HG02610 (cell line): ENCODE data around the gene CFAP61.

Source experiments
- ATAC-seq: cut with Tn5 transposase; IDR thresholded peaks from one replicate; pipeline ENCODE4 v1.9.1; 2021; ENCODE audit warnings: mild to moderate bottlenecking, moderate library complexity; ENCODE audit not compliant: unreplicated experiment

Gene CFAP61

DNA sequence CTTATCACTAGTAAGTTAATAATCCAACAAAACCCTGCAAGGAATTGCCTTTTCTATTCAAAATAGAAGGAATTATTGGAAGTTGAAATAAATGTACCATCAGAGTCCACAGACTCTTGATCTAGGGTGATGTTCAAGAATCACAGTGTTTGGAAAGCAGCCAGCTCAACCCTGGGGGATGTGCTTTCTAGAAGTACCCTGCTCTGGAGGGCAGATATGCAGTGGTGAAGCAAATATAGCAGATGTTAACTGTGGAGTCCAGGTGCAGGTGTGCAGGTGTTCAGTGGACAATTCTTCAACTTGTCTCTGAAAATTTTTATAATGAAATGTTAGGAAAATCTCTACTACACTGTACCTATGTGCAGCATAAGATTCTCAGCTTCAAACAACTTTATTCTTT lies 306.5 kb downstream of the CFAP61 start:
- no peak for ATAC-seq

DNA sequence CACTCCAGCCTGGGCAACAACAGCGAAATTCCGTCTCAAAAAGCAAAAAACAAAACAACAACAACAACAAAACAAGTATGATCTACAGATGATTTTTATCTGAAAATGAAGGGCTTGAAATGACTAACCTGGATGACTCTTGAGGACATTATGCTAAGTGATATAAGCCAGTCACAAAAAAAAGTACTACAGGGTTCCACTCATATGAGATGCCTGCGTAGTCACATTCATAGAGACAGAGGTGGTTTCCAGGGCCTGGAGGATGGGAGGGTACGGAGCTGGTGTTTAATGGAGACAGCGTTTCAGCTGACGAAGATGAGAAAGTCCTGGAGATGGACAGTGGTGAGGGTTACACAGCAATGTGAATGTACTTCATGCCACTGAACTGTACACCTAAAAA lies 307.3 kb downstream of the CFAP61 start:
- ATAC-seq: no peak

DNA sequence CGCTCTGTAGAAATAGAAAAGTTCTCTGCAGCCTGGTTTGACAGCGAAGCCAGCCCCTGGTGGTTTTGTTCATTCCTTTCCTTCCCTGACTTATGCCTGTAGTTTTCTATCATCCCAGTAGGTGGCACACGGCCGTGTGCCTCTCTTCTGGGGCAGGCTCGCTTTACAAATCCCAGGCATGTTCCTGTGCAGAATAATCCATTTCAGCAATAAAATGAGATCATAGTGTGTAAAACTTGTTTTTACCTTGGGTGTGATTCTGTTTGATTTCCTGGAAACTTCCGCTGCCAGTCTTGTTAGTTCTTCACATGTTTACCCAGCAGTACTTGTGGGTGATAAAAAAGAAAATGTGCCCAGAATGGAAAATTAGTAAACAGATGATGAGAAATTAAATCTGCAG lies 308.1 kb downstream of the CFAP61 start:
- no peak for ATAC-seq

DNA sequence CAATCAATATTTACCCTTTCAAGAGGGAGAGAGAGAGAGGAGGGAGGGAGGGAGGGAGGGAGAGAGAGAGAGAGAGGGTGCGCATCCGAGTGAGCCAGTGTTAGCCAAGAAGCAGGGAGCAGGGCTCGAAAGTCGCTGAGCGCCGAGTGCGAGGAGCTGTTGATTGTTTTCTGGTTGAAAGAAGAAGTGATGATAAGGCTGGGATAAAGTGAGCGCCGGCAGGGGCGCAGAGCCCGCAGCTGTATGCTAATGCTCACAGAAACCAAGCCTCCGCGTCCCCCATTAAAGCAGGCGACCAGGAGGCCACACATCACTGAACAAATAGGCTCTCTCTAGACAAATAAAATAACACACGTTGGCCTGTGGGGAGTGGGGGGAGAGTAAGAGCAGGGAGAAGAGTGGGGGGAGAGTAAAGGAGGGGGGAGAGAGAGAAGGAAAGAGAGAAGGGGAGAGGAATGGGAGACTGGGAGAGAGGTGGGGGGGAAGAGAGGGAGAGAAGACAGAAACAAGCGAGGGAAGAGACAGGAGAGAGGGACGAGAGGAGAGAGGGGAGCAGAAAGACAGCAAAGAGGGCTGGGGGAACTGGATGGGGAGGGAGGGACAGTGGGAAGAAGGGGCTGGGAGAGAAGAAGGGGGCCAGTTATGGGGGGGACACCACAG lies 310.6 kb downstream of the CFAP61 start:
- no peak for ATAC-seq

DNA sequence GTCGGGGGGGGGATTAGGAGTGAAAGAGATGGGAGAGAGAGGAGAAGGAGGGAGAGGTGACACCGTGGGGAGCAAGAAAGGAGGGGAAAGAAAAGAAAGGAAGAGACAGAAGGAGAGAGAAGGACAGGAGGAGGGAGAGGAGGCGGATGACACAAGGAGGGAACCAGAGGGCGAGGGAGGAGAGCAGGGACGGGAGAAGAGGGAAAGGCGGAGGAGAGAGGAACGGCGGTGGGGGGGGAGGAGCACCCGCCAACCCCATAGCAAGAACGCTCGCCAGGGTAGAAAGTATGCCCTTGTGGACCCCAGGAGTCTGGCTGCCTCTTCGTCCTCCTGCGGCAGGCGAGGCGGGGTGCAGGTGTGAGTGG lies 311.1 kb downstream of the CFAP61 start:
- no peak for ATAC-seq

DNA sequence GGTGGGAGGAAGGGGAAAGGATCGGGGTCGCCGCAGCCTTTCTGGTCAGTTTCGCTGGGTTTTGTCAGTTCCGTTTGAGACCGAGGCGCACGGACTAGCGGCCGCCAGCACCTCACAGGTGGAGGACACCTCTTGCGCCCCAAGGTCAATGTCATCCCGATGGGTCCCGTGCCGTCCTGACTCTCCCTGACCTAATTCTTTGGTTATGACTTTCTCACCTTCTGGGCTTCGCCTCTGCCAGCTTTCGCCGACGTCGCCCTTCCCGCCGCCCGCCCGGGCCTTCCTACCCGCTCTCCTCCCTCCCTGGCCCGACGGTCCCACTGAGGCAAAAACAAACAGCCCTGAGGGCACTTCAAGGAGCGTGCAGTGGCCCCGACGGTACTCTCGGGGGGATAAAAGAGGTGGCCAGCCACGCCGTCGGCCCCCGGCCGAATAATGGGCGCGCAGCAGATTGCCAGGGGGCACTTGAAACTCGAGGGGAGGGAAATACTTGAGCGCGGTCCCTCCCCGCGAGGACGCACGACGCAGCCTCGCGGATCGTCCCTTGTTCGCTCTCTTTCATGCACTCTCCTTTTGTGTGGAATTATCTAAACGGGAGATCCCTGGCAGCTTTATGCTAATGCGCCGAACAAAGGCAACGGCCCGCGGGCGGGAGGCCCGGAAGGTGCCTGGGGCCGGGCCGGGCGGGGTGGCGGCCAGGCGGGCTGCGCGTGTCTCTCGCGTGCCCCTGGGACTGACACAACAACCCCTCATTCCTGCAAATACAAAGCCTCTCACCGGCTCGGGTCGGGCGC lies 311.7 kb downstream of the CFAP61 start:
- no peak for ATAC-seq

DNA sequence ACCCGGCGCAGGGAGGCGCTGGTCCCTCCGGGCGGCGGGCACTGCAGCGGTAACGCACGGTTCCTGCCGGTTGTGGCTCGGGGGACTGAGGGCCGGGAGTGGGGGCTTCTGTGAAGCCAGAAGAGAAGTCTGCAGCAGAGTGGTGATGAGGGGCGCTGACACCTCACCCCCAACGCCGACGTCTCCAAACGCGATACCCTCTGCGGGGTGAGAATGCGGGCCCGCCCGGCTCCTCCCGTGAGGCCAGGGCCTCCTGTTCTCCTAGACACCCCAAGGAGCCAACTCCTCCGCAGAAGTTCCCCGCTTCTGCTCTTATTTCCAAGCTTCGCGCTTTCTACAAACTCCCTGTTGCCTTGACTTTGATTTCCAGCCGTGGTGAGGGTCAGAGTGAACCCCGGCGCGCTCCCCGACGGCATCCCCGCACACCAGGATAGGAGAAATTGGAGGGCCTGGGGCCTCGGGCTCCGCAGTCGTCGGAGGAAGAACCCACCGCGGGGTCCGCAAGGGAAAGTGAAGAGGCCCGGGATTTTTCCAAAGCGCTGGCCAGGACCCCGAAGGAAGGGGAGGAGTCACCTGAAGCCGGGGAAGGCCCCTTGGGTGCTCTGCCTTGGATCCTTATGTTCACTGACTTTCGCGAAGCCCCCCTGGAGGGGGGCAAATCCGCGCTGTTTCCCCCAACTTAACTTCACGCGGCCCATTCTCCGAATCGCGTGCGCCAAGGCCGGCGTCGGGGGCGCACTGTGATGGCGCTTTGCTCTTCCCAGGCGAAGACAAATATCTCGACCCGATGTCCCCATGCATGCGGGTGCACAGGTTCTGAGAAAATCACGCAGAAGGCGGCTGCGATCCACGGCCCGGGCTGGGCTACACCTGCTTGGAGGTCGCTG lies 312.5 kb downstream of the CFAP61 start:
- ATAC-seq: no peak

DNA sequence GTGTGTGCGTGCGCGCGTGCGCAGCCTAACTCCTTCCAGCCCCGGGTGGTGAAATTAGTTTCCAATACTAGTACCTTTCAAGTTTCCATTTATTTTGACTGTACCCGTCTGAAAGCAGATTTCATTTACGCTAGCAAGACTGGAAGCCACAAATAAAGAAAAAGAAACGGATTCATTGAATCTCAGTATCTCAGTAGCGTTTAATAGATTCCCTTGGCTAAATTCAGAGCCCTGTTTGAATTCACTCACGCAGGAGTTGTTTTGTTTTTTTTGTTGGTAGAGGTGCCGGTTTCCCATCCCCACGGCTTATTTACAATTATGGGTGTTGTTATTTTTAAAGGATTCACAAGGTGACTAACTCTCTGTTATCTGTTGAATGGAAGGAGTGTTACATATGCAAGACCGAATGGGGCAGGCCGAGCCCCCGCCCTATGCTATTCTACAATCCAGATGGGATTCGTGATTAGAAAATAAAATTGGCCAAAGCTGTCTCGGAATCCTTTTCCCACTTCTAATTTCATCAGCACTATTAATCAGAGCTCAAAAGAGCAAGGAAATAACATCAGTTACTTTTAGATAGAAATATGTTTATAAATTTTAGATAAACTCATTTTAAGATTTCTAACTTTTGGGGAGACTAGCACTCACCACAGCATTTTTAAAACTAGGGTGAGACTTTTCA lies 313.3 kb downstream of the CFAP61 start:
- no peak for ATAC-seq

DNA sequence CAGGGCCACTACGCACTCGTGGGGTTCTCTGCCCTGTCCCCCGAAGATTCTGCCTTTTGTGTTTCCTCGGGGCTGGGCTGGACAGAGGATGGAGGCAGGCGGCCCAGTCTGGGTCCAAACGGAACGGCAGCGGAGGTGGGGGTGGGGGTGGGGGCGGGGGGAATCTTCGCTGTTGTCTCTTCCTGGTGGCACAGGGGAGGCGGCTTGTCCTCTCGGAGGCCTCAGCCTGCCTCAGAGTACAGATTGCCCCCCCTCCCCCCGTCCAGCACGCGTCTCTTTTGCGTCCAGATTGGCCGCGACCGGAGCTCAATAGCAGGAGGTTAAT lies 314.2 kb downstream of the CFAP61 start:
- ATAC-seq: no peak

DNA sequence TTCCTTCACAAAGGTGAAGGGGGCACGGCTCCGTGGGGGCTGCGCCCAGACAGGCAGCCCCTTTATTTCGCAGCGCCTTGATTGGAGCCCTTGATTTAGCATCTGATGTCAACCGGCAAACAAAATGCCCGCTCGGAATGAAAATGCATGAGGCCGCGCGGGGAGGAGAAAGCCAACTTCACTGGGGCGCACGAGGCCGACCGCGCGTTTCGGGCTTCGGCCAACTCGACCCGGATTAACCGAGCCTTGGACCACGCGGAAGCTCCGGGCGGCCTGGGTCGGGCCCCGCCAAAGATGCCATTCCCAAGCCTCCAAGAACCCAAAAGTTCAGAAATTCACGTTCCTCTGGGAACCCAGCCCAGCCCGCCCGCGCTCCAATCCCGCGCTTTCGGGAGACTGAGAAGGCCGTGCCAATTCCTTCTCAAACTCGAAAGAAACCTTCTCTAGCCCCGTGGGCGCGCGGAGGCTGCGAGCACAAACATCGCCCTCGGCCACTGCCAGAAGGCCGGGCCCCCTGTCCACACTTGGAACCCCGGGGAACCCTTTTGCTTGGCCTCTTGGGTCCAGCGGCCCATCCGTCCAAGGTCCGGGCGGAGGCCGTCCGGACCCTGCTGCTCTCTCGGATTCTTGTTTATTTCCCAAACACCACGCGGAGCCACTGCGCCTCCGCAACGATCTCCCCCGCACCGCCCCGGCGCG lies 314.7 kb downstream of the CFAP61 start:
- ATAC-seq: no peak

DNA sequence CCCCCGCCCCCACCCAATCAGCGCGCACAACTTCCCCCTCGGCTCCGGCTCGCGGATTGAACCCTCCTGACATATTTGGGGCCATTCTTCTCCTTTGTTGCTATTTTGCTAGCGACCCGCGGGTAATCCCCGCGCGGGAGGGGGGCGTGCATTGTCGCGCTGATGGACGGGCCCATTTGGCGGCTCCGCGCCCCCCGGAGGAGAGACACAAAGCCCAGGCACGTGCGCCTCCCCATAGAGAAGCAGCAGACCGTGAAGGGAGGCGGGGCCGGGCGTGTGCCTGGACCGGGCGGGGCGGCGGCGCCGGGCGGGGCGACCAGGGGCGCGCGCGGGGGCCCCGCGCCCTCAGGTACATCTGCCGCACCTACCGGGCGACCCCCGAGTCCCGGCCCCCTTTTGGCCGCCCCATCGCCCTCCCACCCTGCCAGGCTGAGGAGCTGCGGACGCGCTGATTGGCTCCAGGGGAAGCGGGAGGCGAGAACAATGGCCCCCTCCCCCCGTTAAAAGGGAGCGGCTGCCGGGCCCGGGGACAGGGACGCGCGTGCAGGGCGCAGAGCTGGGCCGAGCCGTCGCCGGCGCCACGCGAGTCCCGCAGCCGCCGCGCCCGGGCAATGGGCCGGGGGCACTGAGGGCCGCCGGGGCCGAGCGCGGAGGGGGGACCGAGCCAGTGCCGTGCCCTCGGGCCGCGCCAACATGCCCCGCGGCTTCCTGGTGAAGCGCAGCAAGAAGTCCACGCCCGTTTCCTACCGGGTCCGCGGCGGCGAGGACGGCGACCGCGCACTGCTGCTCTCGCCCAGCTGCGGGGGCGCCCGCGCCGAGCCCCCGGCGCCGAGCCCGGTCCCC lies 315.5 kb downstream of the CFAP61 start, which contains the start of gene INSM1:
INSM1 (plus strand) TSS at position 530 of the 843 bp plus-strand sequence; CDS start at position 694, 164 bp downstream.
- no peak for ATAC-seq

DNA sequence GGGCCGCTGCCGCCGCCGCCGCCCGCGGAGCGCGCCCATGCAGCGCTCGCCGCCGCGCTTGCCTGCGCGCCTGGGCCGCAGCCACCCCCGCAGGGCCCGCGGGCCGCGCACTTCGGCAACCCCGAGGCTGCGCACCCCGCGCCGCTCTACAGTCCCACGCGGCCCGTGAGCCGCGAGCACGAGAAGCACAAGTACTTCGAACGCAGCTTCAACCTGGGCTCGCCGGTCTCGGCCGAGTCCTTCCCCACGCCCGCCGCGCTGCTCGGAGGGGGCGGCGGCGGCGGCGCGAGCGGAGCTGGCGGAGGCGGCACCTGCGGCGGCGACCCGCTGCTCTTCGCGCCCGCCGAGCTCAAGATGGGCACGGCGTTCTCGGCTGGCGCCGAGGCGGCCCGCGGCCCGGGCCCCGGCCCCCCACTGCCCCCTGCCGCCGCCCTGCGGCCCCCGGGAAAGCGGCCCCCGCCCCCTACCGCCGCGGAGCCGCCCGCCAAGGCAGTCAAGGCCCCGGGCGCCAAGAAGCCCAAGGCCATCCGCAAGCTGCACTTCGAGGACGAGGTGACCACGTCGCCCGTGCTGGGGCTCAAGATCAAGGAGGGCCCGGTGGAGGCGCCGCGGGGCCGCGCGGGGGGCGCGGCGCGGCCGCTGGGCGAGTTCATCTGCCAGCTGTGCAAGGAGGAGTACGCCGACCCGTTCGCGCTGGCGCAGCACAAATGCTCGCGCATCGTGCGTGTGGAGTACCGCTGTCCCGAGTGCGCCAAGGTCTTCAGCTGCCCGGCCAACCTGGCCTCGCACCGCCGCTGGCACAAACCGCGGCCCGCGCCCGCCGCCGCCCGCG lies 316.3 kb downstream of the CFAP61 start:
- ATAC-seq: no peak

DNA sequence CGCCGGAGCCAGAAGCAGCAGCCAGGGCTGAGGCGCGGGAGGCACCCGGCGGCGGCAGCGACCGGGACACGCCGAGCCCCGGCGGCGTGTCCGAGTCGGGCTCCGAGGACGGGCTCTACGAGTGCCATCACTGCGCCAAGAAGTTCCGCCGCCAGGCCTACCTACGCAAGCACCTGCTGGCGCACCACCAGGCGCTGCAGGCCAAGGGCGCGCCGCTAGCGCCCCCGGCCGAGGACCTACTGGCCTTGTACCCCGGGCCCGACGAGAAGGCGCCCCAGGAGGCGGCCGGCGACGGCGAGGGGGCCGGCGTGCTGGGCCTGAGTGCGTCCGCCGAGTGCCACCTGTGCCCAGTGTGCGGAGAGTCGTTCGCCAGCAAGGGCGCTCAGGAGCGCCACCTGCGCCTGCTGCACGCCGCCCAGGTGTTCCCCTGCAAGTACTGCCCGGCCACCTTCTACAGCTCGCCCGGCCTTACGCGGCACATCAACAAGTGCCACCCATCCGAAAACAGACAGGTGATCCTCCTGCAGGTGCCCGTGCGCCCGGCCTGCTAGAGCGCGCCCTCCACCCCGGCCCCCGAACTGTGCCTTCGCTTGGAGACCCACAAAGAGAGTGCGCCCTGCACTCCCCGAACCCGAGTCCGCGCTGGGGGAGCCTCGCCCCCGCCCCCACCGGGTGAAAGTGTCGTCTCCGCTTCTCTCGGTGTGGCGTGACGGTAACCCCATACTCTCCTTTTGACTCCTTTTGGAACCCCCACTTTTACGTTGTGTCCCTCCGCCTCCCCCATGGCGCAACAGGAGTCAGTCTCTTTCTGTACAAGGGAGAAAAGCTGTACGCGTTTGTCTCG lies 317.1 kb downstream of the CFAP61 start:
- no peak for ATAC-seq

DNA sequence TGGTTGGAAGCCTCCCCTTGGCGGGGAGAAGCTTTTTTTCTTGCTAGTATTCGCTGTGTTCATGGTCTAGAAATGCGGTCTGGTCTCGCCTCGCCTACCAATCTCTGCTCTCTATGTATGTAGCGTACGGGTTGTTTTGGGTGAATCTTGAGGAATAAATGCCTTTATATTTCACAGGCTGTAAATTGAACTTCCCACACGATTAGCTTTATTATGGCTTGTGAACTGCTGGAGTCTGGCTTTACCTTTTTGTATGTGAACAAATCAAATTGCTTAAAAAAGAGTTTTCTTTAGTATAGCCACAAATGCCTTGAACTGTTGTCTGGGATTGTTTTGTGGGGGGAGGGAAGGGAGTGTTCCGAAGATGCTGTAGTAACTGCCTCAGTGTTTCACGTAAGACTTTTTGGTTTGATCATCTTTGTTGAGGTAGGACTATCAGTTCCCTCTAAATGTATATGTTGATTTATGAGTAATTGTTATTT lies 317.8 kb downstream of the CFAP61 start:
- ATAC-seq: no peak

DNA sequence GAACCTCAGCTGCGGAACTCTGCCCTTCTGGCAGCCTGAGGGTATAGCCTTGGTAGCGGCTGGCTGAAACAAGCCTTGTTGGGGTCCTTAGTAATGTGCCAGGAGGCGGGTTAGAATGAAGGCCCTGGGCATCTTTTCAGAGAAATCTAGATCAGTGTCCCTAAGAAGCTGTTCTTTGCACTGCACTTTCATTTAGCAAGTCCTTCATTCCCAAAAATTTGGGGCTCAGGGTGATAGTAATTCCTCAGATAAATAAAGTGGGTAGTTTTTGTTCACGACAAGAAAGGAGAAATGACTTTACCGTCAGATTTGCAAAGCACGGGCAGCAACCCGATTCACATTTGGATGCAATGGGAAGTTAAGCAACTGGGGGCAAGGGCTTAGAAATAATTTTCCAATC lies 318.8 kb downstream of the CFAP61 start:
- no peak for ATAC-seq

DNA sequence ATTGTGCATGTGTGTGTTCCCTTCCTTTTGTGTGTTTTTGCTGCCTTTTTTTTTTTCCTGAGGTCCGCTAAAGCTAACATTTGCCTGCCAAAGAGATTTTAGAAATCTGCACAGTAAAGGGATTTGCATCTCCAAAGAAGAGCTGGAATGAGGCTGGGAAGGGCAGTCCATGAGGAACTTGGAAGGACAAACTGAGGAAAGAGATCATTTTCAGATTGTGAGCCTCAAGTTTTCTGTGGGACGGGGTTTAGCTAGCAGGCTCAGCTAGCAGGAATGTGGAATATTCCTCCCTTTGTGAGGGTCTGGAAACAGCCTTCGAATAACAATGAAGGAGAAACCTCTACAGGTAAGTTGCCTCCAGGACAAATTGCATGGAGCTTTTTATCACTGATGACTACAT lies 319.3 kb downstream of the CFAP61 start:
- no peak for ATAC-seq

DNA sequence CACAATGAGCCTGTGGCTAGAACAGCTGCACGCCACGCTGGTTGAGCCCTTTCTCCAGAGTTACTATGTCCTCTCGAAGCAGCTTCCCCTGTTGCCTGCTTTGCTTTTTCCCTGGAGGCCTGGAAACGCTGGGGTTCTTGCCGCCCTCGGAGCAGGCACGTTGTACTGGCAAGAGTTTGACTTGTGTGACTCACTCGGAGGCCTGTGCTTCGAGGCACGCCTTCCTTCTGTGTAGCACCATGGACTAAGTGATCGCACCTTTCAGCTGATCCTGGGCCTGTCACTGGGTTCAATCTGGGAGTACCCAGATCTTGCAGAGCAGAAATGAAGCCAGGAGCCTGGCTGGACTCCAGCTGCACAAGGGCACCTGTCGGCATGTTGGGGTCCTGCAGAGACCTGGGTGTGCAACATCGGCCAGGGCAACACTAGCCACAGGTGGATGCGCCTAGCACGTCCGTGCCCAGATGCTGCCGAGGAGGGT lies 320.8 kb downstream of the CFAP61 start:
- no peak for ATAC-seq

DNA sequence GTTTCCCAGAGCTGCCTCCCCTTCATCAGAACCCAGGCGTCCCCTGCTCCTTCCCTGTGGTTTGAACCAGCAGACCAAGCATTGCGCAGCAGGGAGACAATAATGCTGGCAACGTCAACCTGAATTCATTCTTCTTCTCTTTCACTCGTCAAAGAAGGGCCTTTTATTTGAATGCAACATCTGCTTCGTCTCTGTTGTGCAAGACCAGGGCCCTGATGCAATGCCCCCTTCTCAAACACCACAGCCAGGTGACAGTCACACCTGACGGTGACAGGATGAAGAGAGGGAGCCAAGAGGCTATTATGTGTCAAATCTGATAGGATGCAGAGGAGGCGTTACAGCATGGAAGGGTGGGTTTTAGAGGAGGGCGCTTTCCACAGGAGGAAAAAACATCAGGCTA lies 323.5 kb downstream of the CFAP61 start:
- no peak for ATAC-seq
